Ascending aorta (tissue), 2 donors: ENCODE results near the gene SRC. TPM values are rescaled to one million over a fixed set of nuclear protein-coding genes. Genes with fewer than 3 reads are reported as not detected.

Source experiments
- DNase-seq, 2 donors: peaks; one replicate each; pipeline ENCODE4 v3.0.0-alpha.2; 2019; ENCODE audit warnings: low spot score in 2 of 2
- H3K27ac ChIP-seq, 2 donors: fragments of 200-600 bp; sonication (generic); one replicate each; pipeline ENCODE4 v1.5.1; 2016 to 2017; ENCODE audit warnings: mild to moderate bottlenecking in 1 of 2
- H3K27me3 ChIP-seq: fragments of 200-600 bp; sonication (generic); one replicate; pipeline ENCODE4 v1.5.1; 2017
- H3K36me3 ChIP-seq, 2 donors: fragments of 200-600 bp; sonication (generic); one replicate each; pipeline ENCODE4 v1.5.1; 2016
- H3K4me1 ChIP-seq, 2 donors: fragments of 200-600 bp; sonication (generic); one replicate each; pipeline ENCODE4 v1.5.1; 2016 to 2017; ENCODE audit warnings: mild to moderate bottlenecking in 1 of 2
- H3K4me3 ChIP-seq, 2 donors: fragments of 200-600 bp; sonication (generic); one replicate each; pipeline ENCODE4 v1.5.1; 2016 to 2017; ENCODE audit warnings: mild to moderate bottlenecking in 1 of 2
- H3K9me3 ChIP-seq, 2 donors: fragments of 200-600 bp; sonication (generic); one replicate each; pipeline ENCODE4 v1.5.1; 2016
- intact Hi-C: fragments of 100-400 bp; cut with DNase I; formaldehyde crosslinking; loops from one replicate; pipeline ENCODE4 v1.15.1; 2023
- total RNA-seq: library from RNA; depleted of rRNA; stranded (reverse); fragments of >200 nt; gene quantifications from one replicate; pipeline ENCODE4 v1.1.0, GENCODE V29; 2016
- TF ChIP-seq, protein P1 (sequence below), 3 experiments: fragments of 200-600 bp in 2 of 3; fragments of 450-650 bp in 1 of 3; sonication (generic) in 2 of 3; IDR thresholded peaks; one replicate each; pipeline ENCODE4 v1.5.1; 2016 to 2019; ENCODE audit warnings: antibody characterized with exemption in 3 of 3, mild to moderate bottlenecking in 1 of 3, moderate library complexity in 1 of 3

The SRC gene
- total RNA-seq, 1 donor from 2014 or later, result 67.4 TPM

DNA sequence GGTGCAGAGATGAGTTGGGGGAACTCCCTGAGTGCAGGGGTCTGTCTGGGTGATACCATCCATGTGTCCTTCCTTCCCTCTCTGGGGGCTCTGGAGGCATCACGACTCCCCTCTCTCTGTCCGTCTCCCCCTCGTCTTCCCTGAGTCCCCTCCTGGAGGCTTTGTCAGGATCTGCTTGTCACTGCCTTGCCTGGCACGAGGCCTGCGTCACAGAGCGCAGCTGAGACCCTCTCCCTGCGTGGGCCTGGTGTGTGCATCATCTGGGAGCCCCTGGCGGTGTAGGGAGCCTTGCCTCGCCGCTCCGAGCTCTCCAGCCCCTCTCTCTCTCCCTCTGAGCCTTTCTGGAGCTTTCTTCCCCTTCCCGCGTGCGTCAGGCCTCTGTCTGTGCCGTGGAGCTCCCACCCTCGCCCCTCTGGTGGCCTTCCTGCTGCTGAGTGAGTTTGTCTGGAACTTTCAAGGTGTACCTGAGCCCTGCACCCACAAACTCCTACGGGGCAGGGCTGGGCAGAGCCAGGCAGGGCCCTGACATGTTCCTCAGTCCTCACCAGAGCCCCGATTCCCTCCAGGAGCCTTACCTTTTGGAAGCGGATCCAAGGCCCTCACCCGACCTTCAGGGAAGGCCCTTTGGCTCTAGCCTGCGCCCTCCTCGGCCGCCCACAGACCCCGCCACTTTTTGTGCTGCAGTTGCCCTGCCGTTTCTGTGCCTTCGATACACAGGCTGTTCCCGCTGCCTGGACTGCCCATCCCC lies 70.3 kb downstream of the SRC start:
- no peaks in the 10 kb centered on the region for H3K27me3 ChIP-seq
- intact Hi-C loops, result no loop called here
- H3K4me3 ChIP-seq, result no peak overlapping the region
- no peak overlapping the region for H3K27ac ChIP-seq
- H3K4me1 ChIP-seq, result no peaks in the 10 kb centered on the region
- no peaks in the 10 kb centered on the region for H3K9me3 ChIP-seq
- no peak for DNase-seq
- no peaks in the 10 kb centered on the region for H3K36me3 ChIP-seq
- TF ChIP-seq, protein P1, sequence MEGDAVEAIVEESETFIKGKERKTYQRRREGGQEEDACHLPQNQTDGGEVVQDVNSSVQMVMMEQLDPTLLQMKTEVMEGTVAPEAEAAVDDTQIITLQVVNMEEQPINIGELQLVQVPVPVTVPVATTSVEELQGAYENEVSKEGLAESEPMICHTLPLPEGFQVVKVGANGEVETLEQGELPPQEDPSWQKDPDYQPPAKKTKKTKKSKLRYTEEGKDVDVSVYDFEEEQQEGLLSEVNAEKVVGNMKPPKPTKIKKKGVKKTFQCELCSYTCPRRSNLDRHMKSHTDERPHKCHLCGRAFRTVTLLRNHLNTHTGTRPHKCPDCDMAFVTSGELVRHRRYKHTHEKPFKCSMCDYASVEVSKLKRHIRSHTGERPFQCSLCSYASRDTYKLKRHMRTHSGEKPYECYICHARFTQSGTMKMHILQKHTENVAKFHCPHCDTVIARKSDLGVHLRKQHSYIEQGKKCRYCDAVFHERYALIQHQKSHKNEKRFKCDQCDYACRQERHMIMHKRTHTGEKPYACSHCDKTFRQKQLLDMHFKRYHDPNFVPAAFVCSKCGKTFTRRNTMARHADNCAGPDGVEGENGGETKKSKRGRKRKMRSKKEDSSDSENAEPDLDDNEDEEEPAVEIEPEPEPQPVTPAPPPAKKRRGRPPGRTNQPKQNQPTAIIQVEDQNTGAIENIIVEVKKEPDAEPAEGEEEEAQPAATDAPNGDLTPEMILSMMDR (IDR thresholded peaks at IDR 0.05), result no peak

DNA sequence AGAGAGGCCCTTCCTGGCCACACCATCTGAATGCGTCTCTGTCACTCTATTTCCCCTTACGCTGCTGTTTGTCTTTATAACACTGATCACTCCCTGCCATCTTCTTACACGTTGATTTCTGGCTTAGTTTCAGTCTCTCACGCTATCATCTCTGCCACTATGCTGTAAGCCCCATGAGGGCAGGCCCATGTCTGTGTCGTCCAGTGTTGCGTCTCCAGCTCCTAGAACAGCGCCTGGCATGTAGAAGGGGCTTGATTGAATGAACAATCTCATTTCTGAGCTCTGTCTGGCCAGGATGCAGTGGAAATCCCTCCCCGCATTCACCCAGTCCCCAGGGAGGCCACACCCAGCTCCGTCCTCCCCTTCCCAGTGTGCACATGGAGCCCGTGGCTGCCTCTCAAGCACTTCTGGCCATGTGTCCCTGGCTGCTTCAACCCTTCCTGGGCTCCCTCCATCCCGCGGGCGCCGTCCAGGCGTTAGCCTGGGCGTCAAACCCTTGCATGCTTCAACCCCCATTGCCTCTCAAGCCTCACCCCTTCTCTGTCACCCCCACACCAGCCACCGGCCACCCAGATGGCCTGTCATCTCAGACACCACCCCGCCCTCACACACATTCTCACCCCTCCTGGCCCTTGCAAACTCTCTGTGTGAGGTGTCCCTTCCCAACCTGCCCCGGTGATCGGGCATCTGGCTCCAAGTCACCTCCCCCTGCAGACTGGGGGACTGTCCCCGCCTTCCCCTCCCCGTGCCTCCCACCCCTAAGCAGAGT lies 71.1 kb downstream of the SRC start:
- Histone ChIP-seq H3K36me3 (no peaks in the 10 kb centered on the region), H3K27me3 (no peaks in the 10 kb centered on the region), H3K4me1 (no peaks in the 10 kb centered on the region), H3K4me3 (no peak overlapping the region), H3K9me3 (no peaks in the 10 kb centered on the region), H3K27ac (no peak overlapping the region)
- DNase-seq, result no peak
- TF ChIP-seq, protein P1 (IDR thresholded peaks at IDR 0.05), result no peak
- intact Hi-C loops, result no loop called here

DNA sequence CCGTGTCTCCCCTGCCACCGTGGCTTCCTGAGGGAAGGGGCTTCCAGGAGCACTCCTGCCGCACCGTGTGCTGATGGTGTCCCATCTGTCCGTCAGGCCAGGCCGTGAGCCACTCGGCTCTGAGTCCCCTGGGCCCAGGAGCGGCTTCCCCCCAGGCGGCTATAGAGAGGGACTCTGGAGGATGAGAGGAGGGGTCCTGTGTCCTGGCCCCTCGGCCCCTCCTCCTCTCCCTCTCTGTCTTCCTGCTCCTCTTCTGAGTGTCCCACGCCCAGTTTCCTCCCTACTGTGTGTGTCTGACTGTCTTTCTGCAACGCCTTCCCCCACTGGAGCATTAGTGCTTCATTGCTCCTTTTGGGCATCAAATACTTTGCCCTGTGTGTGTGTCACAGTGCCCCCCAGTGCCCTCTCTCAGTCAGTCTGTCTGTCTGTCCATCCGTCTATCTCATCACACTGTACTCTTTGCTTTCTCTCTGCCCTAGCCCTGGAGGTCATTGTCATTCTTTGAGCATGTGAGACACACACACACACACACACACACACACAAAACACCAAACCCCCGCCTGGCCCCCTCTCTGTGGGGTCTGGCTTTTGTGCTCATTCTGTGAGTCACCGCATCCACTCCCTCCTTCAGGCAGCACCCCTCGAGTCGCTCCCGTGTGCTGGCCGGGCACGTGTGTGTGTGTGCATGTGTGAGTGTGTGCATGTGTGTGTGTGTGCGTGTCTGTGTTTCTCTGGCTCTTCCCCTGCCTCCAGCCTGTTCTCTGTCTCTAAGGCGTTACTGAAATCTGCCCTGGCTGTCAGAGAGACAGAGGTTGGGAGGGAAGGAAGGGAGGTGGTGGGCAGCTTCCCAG lies 71.9 kb downstream of the SRC start:
- no peak overlapping the region for H3K4me3 ChIP-seq
- intact Hi-C loops, result no loop called here

DNA sequence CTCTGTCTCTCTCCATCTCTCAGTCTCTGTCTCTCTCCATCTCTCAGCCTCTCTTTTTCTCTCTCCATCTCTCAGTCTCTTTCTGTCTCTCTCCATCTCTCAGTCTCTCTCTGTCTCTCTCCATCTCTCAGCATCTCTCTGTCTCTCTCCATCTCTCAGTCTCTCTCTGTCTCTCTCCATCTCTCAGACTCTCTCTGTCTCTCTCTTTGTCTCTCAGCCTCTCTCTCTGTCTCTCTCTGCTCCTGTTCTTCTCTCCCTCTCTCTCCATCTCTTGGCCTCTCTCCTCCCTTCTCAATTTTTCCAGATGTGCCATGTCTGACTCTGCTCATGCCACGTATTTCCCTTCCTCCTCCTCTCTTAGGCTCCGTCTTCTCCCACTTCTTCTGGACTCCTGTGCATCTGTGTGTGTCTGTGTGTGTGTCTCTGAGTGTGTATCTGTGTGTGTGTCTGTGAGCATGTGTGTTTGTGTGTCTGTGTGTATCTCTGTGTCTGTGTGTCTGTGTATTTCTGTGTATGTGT lies 72.7 kb downstream of the SRC start:
- Histone ChIP-seq H3K4me3 (no peak overlapping the region), H3K27me3 (no peaks in the 10 kb centered on the region), H3K27ac (no peak overlapping the region), H3K36me3 (no peaks in the 10 kb centered on the region), H3K9me3 (no peaks in the 10 kb centered on the region), H3K4me1 (no peaks in the 10 kb centered on the region)
- DNase-seq, result no peak
- intact Hi-C loops, result no loop called here
- TF ChIP-seq, protein P1 (IDR thresholded peaks at IDR 0.05), result no peak

More for the DNA sequence above, 71.9 kb downstream of the SRC start:
- no peaks in the 10 kb centered on the region for H3K27me3 ChIP-seq
- no peaks in the 10 kb centered on the region for H3K9me3 ChIP-seq
- H3K36me3 ChIP-seq, result no peaks in the 10 kb centered on the region
- no peak overlapping the region for H3K27ac ChIP-seq
- TF ChIP-seq, protein P1 (IDR thresholded peaks at IDR 0.05), result no peak
- no peak for DNase-seq
- H3K4me1 ChIP-seq, result no peaks in the 10 kb centered on the region

DNA sequence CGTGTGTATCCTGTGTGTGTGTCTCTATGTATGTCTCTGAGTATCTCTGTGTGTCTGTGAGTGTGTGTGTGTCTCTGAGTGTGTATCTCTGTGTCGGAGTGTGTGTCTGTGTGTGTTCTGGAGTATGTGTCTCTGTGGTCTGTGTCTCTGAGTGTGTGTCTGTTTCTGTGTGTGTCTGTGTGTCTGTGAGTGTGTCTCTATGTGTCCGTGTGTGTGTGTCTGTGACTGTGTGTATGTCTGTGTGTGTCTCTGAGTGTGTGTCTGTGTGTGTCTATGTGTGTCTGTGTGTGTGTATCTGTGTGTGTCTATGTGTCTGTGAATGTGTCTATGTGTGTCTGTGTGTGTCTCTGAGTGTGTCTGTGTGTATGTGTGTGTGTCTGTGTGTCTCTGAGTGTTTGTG lies 73.4 kb downstream of the SRC start:
- TF ChIP-seq, protein P1 (IDR thresholded peaks at IDR 0.05), result no peak
- no peaks in the 10 kb centered on the region for H3K27me3 ChIP-seq
- no peaks in the 10 kb centered on the region for H3K4me1 ChIP-seq
- no peak overlapping the region for H3K27ac ChIP-seq
- H3K9me3 ChIP-seq, result no peaks in the 10 kb centered on the region
- no peaks in the 10 kb centered on the region for H3K36me3 ChIP-seq
- no peak for DNase-seq
- intact Hi-C loops, result no loop called here
- H3K4me3 ChIP-seq, result no peak overlapping the region
